B cell (primary cell): ENCODE measurements around the gene DCP1A.

ENCODE experiments used
- CTCF ChIP-seq: fragments of 200-600 bp; IDR thresholded peaks from one replicate; pipeline ENCODE4 v1.8.0; 2022; ENCODE audit warnings: antibody characterized with exemption, mild to moderate bottlenecking
- EZH2 ChIP-seq: IDR thresholded peaks from 2 replicates; pipeline ENCODE4 v1.6.1; 2012; ENCODE audit warnings: borderline replicate concordance, low read depth, mild to moderate bottlenecking, moderate library complexity, low read length; ENCODE audit not compliant: insufficient read depth, poor library complexity, severe bottlenecking

DNA sequence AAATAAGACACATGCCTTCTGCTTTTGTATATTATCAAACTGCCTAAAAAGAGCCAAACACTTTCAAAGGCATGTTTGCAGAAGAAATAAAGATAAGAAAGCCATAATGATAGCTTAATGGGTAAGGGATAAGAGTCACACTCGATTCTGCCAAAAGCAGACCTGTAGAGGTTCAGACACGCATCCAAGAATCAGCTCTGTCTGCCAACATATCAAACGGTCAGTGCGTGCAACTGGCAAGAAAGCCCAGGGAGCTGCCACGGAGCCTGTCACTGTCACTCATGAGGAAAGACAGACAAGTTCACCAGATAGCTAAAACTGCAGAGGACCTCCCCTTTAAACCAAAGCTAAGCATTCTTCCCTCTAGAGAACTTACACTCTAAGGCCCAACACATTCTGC, 23.2 kb downstream of the DCP1A start:
- TF ChIP-seq CTCF, result no peak
- no peak for TF ChIP-seq EZH2
